Measurements from ENCODE around the gene DNPEP. TPM values are rescaled to one million over a fixed set of nuclear protein-coding genes. Genes with fewer than 3 reads are reported as not detected.

DNPEP gene
- total RNA-seq, 1 donor from 2014 or later: 93.4 TPM

DNA sequence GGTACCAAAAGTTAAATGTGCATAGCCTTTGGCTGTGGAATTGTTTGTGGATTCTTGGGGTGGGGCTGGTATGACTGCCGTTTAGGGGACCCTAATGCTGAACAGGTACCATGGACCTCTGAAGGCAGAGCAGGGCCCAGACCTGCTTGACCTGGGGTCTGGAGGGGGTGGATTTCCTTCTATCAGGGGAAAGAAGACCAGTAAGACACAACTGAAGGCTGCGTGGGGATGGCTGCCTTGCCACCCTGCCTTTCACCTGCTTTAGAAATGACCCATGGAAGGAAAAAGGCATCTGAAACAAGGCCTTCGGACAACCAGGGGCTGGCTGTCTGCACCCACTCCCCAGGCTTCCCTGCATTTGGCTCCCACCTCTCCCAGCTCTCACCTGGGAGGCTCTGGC lies 37.5 kb downstream of the DNPEP start:
- intact Hi-C loops (cut with micrococcal nuclease): no loop called here
- Mint-ChIP-seq H3K36me3 (ENCODE audit: low read depth) (no peaks in the 10 kb centered on the region), H3K27ac (no peak overlapping the region), H3K27me3 (peaks cover 45% of the 10 kb centered on the region), H3K4me1 (no peaks in the 10 kb centered on the region), H3K9me3 (no peaks in the 10 kb centered on the region), H3K4me3 (no peak overlapping the region)
- ChIA-PET CTCF (no interaction called here), POLR2A (no interaction called here)
- ATAC-seq (ENCODE audit: low read depth) (no peak), DNase-seq (no peak)
- TF ChIP-seq, protein P1, sequence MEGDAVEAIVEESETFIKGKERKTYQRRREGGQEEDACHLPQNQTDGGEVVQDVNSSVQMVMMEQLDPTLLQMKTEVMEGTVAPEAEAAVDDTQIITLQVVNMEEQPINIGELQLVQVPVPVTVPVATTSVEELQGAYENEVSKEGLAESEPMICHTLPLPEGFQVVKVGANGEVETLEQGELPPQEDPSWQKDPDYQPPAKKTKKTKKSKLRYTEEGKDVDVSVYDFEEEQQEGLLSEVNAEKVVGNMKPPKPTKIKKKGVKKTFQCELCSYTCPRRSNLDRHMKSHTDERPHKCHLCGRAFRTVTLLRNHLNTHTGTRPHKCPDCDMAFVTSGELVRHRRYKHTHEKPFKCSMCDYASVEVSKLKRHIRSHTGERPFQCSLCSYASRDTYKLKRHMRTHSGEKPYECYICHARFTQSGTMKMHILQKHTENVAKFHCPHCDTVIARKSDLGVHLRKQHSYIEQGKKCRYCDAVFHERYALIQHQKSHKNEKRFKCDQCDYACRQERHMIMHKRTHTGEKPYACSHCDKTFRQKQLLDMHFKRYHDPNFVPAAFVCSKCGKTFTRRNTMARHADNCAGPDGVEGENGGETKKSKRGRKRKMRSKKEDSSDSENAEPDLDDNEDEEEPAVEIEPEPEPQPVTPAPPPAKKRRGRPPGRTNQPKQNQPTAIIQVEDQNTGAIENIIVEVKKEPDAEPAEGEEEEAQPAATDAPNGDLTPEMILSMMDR (IDR thresholded peaks at IDR 0.05): no peak

- Mint-ChIP-seq H3K36me3 (ENCODE audit: low read depth) (no peaks in the 10 kb centered on the region), H3K27me3 (peaks cover 26% of the 10 kb centered on the region), H3K4me3 (no peak overlapping the region), H3K27ac (no peak overlapping the region), H3K4me1 (peaks cover 3% of the 10 kb centered on the region), H3K9me3 (no peaks in the 10 kb centered on the region)
- DNase-seq: no peak
- intact Hi-C loops (cut with micrococcal nuclease): no loop called here
- no peak for ATAC-seq (ENCODE audit: low read depth)
- POLR2A ChIA-PET: no interaction called here
- TF ChIP-seq, protein P1 (IDR thresholded peaks at IDR 0.05): no peak
- CTCF ChIA-PET: interaction anchor here (0.8 kb wide), 1 partner anchor 233 kb away, joined by 3 read pairs; no protein-coding TSS in a partner anchor
Observed at GRCh38 chr2:219344751-219345430, 42.8 kb downstream of the DNPEP start.

DNA sequence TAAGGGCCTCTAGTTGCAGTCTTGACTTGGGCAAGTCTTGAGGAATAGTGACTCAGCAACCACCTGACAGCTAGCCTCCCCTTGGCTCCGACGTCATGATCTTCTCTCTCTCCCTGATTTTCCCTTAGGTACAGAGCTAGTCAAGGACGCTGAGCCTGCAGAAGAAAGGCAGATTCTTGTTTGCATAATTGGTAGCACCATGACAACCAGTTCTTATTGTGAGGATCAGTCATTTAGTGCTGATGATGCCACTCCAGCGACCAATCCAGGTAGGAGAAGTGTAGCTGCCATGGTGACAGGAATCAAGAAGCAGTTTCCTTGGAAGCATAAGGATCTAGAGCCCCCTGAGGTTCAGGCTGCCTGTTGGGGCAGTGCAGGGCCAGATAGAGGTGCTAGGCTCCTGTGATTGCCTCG lies 52.3 kb downstream of the DNPEP start:
- DNase-seq: no peak
- Mint-ChIP-seq H3K4me3 (no peak overlapping the region), H3K27ac (no peak overlapping the region), H3K9me3 (peaks cover 9% of the 10 kb centered on the region), H3K36me3 (ENCODE audit: low read depth) (no peaks in the 10 kb centered on the region), H3K27me3 (peaks cover 67% of the 10 kb centered on the region), H3K4me1 (no peaks in the 10 kb centered on the region)
- ChIA-PET POLR2A (no interaction called here), CTCF (no interaction called here)
- TF ChIP-seq, protein P1 (IDR thresholded peaks at IDR 0.05): no peak
- ATAC-seq (ENCODE audit: low read depth): no peak
- intact Hi-C loops (cut with micrococcal nuclease): no loop called here

- CTCF ChIA-PET: no interaction called here
- Mint-ChIP-seq H3K27me3 (peaks cover 71% of the 10 kb centered on the region), H3K27ac (no peak overlapping the region), H3K9me3 (peaks cover 9% of the 10 kb centered on the region), H3K4me3 (no peak overlapping the region), H3K36me3 (ENCODE audit: low read depth) (no peaks in the 10 kb centered on the region), H3K4me1 (no peaks in the 10 kb centered on the region)
- intact Hi-C loops (cut with micrococcal nuclease): no loop called here
- ATAC-seq (ENCODE audit: low read depth): no peak
- POLR2A ChIA-PET: interaction anchor here (0.6 kb wide), 1 partner anchor 168 kb away, joined by 3 read pairs; no protein-coding TSS in a partner anchor
- TF ChIP-seq, protein P1 (IDR thresholded peaks at IDR 0.05): no peak
- no peak for DNase-seq
Observed at GRCh38 chr2:219334076-219334475, 53.6 kb downstream of the DNPEP start.

- H3K36me3 Mint-ChIP-seq (ENCODE audit: low read depth): no peaks in the 10 kb centered on the region
- no peak within 1 kb of the TSS for H3K4me3 Mint-ChIP-seq
- DNase-seq (no peak), ATAC-seq (ENCODE audit: low read depth) (no peak)
- no peak within 1 kb of the TSS for H3K27ac Mint-ChIP-seq
- peaks cover 9% of the 10 kb centered on the region for H3K9me3 Mint-ChIP-seq
- intact Hi-C loops (cut with micrococcal nuclease): no loop called here
- POLR2A ChIA-PET: no interaction called here
- CTCF ChIA-PET: no interaction called here
- H3K4me1 Mint-ChIP-seq: no peaks in the 10 kb centered on the region
- H3K27me3 Mint-ChIP-seq: peaks cover 76% of the 10 kb centered on the region
- TF ChIP-seq, protein P1 (IDR thresholded peaks at IDR 0.05): no peak
Observed at GRCh38 chr2:219332542-219332941, 55.2 kb downstream of the DNPEP start, which contains the start of gene RESP18. Gene RESP18, minus strand, starts transcription at chr2:219332744.

Data from activated B cell treated with CpG ODN at 0.5 μM for 24 hours (primary cell).